ENCODE data around the gene SLC39A1. TPM values are rescaled to one million over a fixed set of nuclear protein-coding genes. Genes with fewer than 3 reads are reported as not detected.

The SLC39A1 gene
- total and polyA plus RNA-seq, 2 donors (not counting 3 experiments of a cell fraction or from before 2014, with no cell fraction given) = 75.8 to 98.0 TPM

DNA sequence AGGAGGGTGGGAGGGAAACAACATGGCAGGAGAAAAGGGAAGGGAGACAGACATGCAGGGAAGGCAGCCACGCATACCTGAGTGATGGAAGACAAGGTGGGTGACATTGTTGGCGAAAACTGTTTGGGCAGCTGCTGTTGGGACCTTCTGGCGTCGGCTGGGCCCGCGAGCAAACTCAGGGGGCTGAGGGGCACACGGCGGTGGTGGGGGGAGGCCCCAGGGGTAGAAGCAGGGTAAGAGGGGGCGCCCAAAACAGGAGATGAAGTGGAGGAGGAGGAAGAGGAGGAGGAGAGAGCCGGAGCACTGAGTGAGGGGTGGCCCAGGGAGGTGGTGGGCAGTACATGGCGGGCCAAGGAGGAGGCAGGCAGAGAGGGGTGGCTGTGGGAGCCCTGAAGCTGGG is 12.2 kb downstream of the SLC39A1 start:
- Histone ChIP-seq H3K79me2 (ENCODE audit: control insufficient read depth, insufficient read depth, low read length) (peaks cover 16% of the 10 kb centered on the region), H3K27ac (ENCODE audit: insufficient read depth, low read depth, low read length) (no peak overlapping the region), H3K4me3 (replicated peaks in 1 of 3; ENCODE audit: insufficient read depth in 1 of 3, low read depth in 1 of 3, low read length in 3 of 3) (no peak overlapping the region), H3K9me3 (replicated peaks; ENCODE audit: control insufficient read depth, insufficient read depth, low read length) (no peaks in the 10 kb centered on the region), H3K4me2 (ENCODE audit: insufficient read depth, low read length) (no peak overlapping the region), H3K27me3 (ENCODE audit: control insufficient read depth in 2 of 2, insufficient read depth in 2 of 2, low read length in 2 of 2) (no peaks in the 10 kb centered on the region), H3K36me3 (ENCODE audit: control insufficient read depth in 2 of 2, extremely low read depth in 1 of 2, insufficient read depth in 2 of 2, low read length in 2 of 2) (peaks cover 6 to 50% of the 10 kb centered on the region in 2 experiments), H2AFZ (ENCODE audit: low read depth, low read length) (no peak overlapping the region), H4K20me1 (replicated peaks; ENCODE audit: control insufficient read depth, extremely low read depth, insufficient read depth, low read length) (no peaks in the 10 kb centered on the region), H3K9me1 (replicated peaks; ENCODE audit: control insufficient read depth, extremely low read depth, insufficient read depth, low read length) (no peaks in the 10 kb centered on the region), H3K4me1 (ENCODE audit: control insufficient read depth, extremely low read depth, insufficient read depth, low read length) (no peaks in the 10 kb centered on the region), H3K9ac (replicated peaks; ENCODE audit: extremely low read depth, insufficient read depth, low read length) (no peak overlapping the region)
- FAIRE-seq (no peak), DNase-seq (ENCODE audit: low read depth, low spot score) (no peak)
- no TSS peak for BruUV-seq (replicated peaks)
- ChIA-PET CTCF (no interaction called here), POLR2A (no interaction called here)
- intact Hi-C loops (cut with micrococcal nuclease) (no loop called here), dilution Hi-C loops (cut with MboI; ENCODE audit: extremely low pct_ligation_motif_present, low sequenced_read_pairs) (no loop called here)
- TF ChIP-seq EZH2 (IDR thresholded peaks at IDR 0.05; ENCODE audit: borderline replicate concordance, low read depth, low read length, severe bottlenecking) = no peak
- no peak for TF ChIP-seq GATA2 (IDR thresholded peaks at IDR 0.05; ENCODE audit: insufficient read depth, insufficient read length, low read depth, low read length)
- TF ChIP-seq JUN (IDR thresholded peaks at IDR 0.05; ENCODE audit: borderline replicate concordance, insufficient read depth, insufficient read length, low read depth) = no peak
- no peak for TF ChIP-seq POLR2A (IDR thresholded peaks at IDR 0.05; ENCODE audit: low read depth, low read length)
- TF ChIP-seq FOS (IDR thresholded peaks at IDR 0.05; ENCODE audit: borderline replicate concordance, insufficient read depth, low read length) = no peak
- TF ChIP-seq, protein P1, sequence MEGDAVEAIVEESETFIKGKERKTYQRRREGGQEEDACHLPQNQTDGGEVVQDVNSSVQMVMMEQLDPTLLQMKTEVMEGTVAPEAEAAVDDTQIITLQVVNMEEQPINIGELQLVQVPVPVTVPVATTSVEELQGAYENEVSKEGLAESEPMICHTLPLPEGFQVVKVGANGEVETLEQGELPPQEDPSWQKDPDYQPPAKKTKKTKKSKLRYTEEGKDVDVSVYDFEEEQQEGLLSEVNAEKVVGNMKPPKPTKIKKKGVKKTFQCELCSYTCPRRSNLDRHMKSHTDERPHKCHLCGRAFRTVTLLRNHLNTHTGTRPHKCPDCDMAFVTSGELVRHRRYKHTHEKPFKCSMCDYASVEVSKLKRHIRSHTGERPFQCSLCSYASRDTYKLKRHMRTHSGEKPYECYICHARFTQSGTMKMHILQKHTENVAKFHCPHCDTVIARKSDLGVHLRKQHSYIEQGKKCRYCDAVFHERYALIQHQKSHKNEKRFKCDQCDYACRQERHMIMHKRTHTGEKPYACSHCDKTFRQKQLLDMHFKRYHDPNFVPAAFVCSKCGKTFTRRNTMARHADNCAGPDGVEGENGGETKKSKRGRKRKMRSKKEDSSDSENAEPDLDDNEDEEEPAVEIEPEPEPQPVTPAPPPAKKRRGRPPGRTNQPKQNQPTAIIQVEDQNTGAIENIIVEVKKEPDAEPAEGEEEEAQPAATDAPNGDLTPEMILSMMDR (IDR thresholded peaks at IDR 0.05; ENCODE audit: extremely low read depth in 1 of 2, insufficient read depth in 1 of 2, low read depth in 1 of 2, low read length in 2 of 2) = no peak
- no peak for TF ChIP-seq MYC (IDR thresholded peaks at IDR 0.05; ENCODE audit: low read depth, low read length)
- TF ChIP-seq, protein P2, sequence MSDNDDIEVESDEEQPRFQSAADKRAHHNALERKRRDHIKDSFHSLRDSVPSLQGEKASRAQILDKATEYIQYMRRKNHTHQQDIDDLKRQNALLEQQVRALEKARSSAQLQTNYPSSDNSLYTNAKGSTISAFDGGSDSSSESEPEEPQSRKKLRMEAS (IDR thresholded peaks at IDR 0.05; ENCODE audit: insufficient read depth, insufficient read length) = no peak
- no peak for TF ChIP-seq POLR2AphosphoS5 (IDR thresholded peaks at IDR 0.05; ENCODE audit: insufficient read depth, low read depth, low read length)
